ENCODE measurements around the gene MDM2. TPM values are rescaled to one million over a fixed set of nuclear protein-coding genes. Genes with fewer than 3 reads are reported as not detected.
A peak's percentile ranks its signal among the peaks of the same experiment; 100 is the strongest.
"Not testable (repeated sequence)": the region's sequence is repeated elsewhere in the genome, so short reads cannot be mapped to it uniquely, and the experiment has no call there.

The MDM2 gene
- total RNA-seq, 2 donors from 2014 or later = 339 to 432 TPM

DNA sequence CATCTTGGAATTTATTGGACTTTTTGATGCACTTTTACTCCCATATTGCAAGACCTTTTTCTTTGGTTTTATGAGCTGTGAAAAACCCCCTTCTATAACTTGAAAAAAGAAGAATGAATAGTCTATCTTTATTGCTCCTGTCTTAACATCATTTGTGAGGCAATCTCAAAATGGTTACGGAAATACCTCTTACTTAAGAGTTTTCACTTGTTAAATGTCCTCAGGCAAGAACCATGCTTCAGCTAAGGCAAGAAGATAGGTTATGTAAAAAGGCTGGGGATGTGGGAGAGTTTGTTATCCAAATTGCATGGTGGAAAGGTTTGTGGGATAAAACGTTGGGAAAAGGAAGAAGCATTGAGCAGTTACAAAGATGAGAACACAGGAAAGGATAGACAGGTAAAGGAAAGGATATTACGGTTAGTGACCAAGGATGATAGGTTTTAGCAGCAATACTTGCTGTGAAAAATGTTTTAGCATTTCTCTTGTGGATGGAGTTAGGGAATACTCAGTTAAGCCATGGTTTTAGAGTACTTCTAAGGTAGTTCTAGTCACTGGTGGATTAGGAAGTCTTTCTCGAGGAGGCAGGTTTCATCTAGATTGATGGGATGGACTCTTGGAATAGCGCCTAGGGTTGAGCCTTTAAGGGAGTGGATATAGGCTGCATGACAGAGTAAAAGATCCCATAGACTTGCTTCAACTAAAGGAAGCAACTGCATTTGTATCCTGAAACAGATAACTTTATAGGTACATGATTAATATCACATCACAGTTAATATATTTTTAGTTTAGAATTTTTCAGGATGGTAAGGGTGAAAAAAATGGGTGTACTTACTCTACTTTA is 30.3 kb downstream of the MDM2 start:
- H3K36me3 Mint-ChIP-seq (ENCODE audit: low read depth) = peaks cover 99% of the 10 kb centered on the region
- ATAC-seq (replicated peaks) = no peak
- H3K4me3 Mint-ChIP-seq = no peak overlapping the region
- peaks cover 19% of the 10 kb centered on the region for H3K4me1 Mint-ChIP-seq
- peak overlapping the region; percentile 56 for H3K27ac Mint-ChIP-seq
- no peaks in the 10 kb centered on the region for H3K9me3 Mint-ChIP-seq
- H3K27me3 Mint-ChIP-seq = no peaks in the 10 kb centered on the region

- no peaks in the 10 kb centered on the region for H3K27me3 Mint-ChIP-seq
Measured at GRCh38 chr12:68839183-68840147, 31.5 kb downstream of the MDM2 start.

GRCh38 chr12:68841175-68841574 is 33.2 kb downstream of the MDM2 start:
- not testable (repeated sequence) for H3K9me3 Mint-ChIP-seq; H3K27me3 Mint-ChIP-seq; H3K4me3 Mint-ChIP-seq; ATAC-seq (replicated peaks); H3K4me1 Mint-ChIP-seq; H3K27ac Mint-ChIP-seq
- H3K36me3 Mint-ChIP-seq (ENCODE audit: low read depth) = peaks cover 93% of the 10 kb centered on the region

More at GRCh38 chr12:68839183-68840147, 31.5 kb downstream of the MDM2 start:
- ATAC-seq (replicated peaks) = no peak
- Mint-ChIP-seq H3K9me3 (no peaks in the 10 kb centered on the region), H3K27ac (no peak overlapping the region), H3K36me3 (ENCODE audit: low read depth) (peaks cover 100% of the 10 kb centered on the region), H3K4me3 (no peak overlapping the region), H3K4me1 (peaks cover 19% of the 10 kb centered on the region)

DNA sequence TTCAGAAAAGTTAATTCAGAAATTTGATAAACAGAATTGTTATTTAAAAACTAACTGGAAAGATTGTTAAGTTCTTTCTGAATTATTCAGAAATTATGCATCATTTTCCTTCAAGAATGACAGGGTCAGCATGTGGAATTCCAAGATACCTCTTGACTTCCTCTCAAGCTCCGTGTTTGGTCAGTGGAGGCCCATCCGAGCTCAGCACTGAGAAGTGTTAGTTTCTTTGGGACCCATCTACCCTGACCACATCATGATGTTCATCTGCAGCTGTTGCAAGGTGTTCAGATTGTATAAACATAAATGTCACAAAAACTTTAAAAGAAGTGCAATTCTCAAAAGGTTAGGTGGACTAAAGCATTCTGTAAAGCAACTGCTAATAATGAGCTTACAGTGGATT is 33.7 kb downstream of the MDM2 start:
- Mint-ChIP-seq H3K4me1 (peaks cover 10% of the 10 kb centered on the region), H3K4me3 (no peak overlapping the region), H3K36me3 (ENCODE audit: low read depth) (peaks cover 87% of the 10 kb centered on the region), H3K27ac (peak overlapping the region; percentile 59), H3K27me3 (no peaks in the 10 kb centered on the region), H3K9me3 (no peaks in the 10 kb centered on the region)
- ATAC-seq (replicated peaks) = no peak

GRCh38 chr12:68842123-68842522 is 34.1 kb downstream of the MDM2 start:
- Mint-ChIP-seq H3K36me3 (ENCODE audit: low read depth) (peaks cover 83% of the 10 kb centered on the region), H3K27me3 (no peaks in the 10 kb centered on the region), H3K4me3 (no peak overlapping the region), H3K9me3 (no peaks in the 10 kb centered on the region), H3K4me1 (peaks cover 10% of the 10 kb centered on the region), H3K27ac (peak overlapping the region; percentile 59)
- ATAC-seq (replicated peaks) = no peak

DNA sequence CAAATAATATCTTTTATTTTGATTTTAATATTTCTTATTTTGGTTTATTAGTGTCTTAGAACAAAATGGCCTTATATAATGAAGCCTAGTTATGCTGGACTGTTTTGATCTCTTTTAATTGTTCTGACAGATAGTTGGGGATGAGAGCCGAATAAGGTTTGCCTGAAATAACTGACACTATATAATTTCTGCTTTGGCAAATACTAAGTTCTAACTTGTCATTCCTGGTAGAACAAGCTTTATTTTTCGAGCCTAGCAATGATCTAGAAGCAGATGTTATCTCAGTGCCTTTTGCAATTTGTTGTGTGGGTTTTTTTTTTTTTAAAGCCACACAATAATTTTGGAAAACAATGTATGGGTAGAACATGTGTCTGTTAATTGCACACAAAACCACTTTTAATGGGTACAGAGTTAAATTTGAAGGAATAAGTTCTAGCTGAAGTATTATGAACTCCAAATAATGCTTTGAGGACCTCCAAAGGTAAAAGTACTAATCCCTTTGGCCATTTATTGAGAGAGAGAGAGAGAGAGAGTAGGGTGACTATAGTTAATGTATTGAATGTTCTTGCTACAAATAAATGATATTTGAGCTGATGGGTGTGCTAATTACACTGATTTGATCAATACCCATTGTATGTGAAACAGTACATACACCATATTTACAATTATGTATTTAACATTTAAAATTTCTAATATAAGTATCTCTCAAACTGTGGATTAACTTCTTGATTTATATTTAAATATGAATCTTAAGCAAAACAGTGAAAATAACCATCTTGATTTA is 35.0 kb downstream of the MDM2 start:
- Mint-ChIP-seq H3K36me3 (ENCODE audit: low read depth) (peaks cover 75% of the 10 kb centered on the region), H3K9me3 (no peaks in the 10 kb centered on the region), H3K27ac (no peak overlapping the region), H3K27me3 (no peaks in the 10 kb centered on the region), H3K4me1 (peaks cover 9% of the 10 kb centered on the region), H3K4me3 (no peak overlapping the region)
- no peak for ATAC-seq (replicated peaks)

DNA sequence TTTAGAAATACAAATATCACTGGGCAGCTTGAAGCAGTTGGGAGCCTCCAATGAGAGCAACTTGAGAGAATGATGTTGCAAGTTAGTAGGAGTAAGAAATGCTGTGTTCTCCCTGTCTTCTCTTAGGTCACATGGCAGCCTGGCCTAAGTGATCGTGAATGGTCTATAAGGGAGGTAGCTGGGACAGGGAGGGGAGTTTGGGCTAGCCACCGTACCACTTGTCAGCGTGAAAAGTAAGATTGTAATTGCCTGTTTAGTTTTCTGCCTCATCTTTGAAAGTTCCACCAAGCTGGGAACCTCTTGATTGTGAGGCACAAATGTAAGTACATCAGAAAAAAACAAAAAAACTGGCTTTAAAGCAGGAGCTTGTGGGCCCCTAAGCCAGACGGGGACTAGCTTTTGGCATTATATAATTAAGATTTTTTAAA is 36.4 kb downstream of the MDM2 start:
- ATAC-seq (replicated peaks) = no peak
- Mint-ChIP-seq H3K4me1 (peaks cover 4% of the 10 kb centered on the region), H3K9me3 (no peaks in the 10 kb centered on the region), H3K4me3 (no peak overlapping the region), H3K27me3 (no peaks in the 10 kb centered on the region), H3K27ac (no peak overlapping the region), H3K36me3 (ENCODE audit: low read depth) (peaks cover 61% of the 10 kb centered on the region)

DNA sequence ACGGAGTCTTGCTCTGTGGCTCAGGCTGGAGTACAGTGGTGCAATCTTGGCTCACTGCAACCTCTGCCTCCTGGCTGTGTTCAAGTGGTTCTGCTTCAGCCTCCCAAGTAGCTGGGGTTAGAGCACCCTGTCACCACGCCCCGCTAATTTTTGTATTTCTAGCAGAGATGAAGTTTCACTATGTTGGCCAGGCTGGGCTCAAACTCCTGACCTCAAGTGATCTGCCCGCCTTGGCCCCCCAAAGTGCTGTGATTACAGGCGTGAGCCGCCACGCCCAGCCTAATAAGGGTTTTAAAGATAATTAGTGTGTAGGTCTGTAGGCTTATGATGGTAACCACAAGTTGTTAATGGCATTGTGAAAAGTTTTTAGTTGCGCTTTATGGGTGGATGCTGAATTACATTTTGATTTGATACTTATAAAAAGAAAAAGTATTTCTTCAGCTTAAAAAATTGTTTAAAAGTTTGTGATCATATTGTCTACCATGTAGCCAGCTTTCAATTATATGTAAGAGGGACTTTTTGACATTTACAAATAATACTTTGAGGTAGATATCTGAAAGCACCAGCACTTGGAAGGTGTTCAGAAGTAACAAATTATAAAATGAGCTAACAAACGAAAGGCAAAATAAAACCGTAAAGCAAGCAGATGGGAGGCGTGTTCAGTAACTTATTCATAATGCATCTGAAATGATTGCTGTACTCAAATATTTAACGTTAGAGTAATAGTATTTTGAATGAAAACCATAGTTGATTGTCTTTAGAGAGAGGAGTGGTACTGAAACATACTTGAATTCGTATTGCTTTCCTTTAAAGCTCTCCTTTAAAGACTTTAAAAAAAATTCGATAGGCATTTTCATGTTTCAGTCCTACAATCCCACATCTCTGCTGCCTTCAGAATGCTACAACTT is 37.1 kb downstream of the MDM2 start:
- H3K27ac Mint-ChIP-seq = no peak overlapping the region
- H3K27me3 Mint-ChIP-seq = no peaks in the 10 kb centered on the region
- peaks cover 4% of the 10 kb centered on the region for H3K4me1 Mint-ChIP-seq
- no peak overlapping the region for H3K4me3 Mint-ChIP-seq
- H3K9me3 Mint-ChIP-seq = no peaks in the 10 kb centered on the region
- no peak for ATAC-seq (replicated peaks)
- H3K36me3 Mint-ChIP-seq (ENCODE audit: low read depth) = peaks cover 54% of the 10 kb centered on the region

DNA sequence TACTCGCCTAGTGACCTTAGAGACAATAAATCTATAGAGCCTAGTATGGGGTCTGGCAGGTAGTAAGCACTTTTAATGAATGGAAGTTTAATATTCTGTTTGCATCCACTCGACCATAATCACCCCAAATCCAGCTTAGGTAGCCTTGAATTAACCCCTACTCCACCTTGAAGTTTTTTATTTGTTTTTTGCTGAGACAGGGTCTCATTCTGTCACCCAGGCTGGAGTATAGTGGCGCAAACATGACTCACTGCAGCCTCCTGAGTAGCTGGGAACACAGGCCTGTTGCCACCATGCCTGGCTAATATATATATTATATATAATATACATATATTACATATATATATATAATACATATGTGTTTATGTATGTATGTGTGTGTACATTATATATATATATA is 38.8 kb downstream of the MDM2 start:
- peaks cover 4% of the 10 kb centered on the region for H3K4me1 Mint-ChIP-seq
- peaks cover 36% of the 10 kb centered on the region for H3K36me3 Mint-ChIP-seq (ENCODE audit: low read depth)
- ATAC-seq (replicated peaks) = no peak
- no peaks in the 10 kb centered on the region for H3K9me3 Mint-ChIP-seq
- H3K27ac Mint-ChIP-seq = no peak overlapping the region
- no peak overlapping the region for H3K4me3 Mint-ChIP-seq
- no peaks in the 10 kb centered on the region for H3K27me3 Mint-ChIP-seq

- no peak for ATAC-seq (replicated peaks)
- Mint-ChIP-seq H3K9me3 (no peaks in the 10 kb centered on the region), H3K36me3 (ENCODE audit: low read depth) (peaks cover under 1% of the 10 kb centered on the region), H3K4me3 (no peak overlapping the region), H3K27ac (no peak overlapping the region), H3K4me1 (peaks cover 12% of the 10 kb centered on the region), H3K27me3 (no peaks in the 10 kb centered on the region)
Measured at GRCh38 chr12:68850390-68850789, 42.4 kb downstream of the MDM2 start.

DNA sequence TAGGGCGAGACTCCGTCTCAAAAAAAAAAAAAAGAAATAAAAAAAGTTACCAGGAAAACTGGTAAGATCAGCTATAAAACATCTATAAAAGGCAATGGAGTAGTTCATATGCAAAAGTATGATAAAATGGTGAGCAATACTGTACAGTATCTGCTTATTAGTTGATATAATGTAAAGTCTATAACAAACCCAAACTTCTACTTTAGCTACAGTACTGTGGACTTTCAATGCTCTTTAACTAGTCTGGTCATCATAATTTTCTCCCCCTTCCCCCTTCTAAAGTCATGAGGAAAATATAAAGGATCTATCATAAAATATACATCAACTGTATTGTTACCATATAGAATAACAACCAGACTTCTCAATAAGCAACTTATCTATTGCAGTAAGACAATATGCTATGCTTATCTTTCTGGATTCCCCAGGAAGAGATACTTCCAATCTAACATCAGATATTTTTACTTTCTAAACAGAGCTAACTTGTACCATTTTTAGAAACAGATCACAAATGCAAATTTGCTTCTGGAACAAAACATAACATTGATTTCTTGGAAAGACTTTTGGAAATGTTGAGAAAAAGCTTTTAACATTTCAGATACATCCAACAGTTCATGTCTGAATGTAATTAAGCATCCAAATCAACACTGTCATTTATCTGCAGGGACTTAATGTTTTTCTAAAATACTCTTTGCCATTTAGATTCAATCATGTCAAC is 43.8 kb downstream of the MDM2 start:
- H3K27me3 Mint-ChIP-seq = no peaks in the 10 kb centered on the region
- H3K36me3 Mint-ChIP-seq (ENCODE audit: low read depth) = peaks cover 7% of the 10 kb centered on the region
- no peak overlapping the region for H3K4me3 Mint-ChIP-seq
- no peak overlapping the region for H3K27ac Mint-ChIP-seq
- peaks cover 12% of the 10 kb centered on the region for H3K4me1 Mint-ChIP-seq
- ATAC-seq (replicated peaks) = no peak
- no peaks in the 10 kb centered on the region for H3K9me3 Mint-ChIP-seq

GRCh38 chr12:68853396-68854077 is 45.6 kb downstream of the MDM2 start:
- ATAC-seq (replicated peaks) = peak; percentile 89

More at GRCh38 chr12:68853396-68854077, 45.6 kb downstream of the MDM2 start:
- Mint-ChIP-seq H3K9me3 (no peaks in the 10 kb centered on the region), H3K4me1 (peaks cover 12% of the 10 kb centered on the region), H3K27me3 (no peaks in the 10 kb centered on the region), H3K27ac (peak overlapping the region; percentile 7), H3K36me3 (ENCODE audit: low read depth) (peaks cover 7% of the 10 kb centered on the region), H3K4me3 (no peak overlapping the region)

Measured in activated T-helper 17 cell treated with anti-CD3 and anti-CD28 coated beads, Interleukin-2, amount 50 U/mL, for 72 hours (primary cell).